Measurements from ENCODE around the gene LRRD1. TPM values are rescaled to one million over a fixed set of nuclear protein-coding genes. Genes with fewer than 3 reads are reported as not detected.

Gene LRRD1
- total and polyA plus RNA-seq, 9 of the 15 experiments (the other 6 are each of a cell fraction or from before 2014, with no cell fraction given): 0.07 to 0.15 TPM; not detected in 7

DNA sequence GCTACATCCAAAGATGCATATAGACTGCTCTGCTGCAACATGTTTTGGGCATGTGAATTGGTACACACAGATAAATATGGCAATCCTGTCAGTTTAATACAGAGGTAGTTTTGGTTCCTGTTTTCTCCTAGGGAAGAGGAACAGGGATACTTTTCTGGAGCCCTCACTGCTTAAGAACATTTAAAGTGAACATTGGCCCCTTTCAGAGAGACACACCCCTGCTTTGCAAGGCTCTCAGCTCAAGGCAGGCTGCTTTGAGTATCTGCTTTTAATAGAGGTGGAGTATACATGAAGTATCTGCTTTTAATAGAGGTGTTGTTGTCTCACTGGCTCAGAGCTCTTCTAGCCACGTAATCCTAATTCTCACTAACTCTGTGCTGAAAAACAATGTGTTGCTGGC, 83.6 kb downstream of the LRRD1 start:
- WGBS (ENCODE audit: insufficient coverage, low coverage, missing lambda C conversion rate): 100% methylated on average over 1 of the region's 1 CpG
- Histone ChIP-seq H3K4me2 (ENCODE audit: insufficient read depth, low read length) (no peak overlapping the region), H3K27ac (ENCODE audit: extremely low read depth, low read depth, low read length) (no peak overlapping the region), H3K79me2 (ENCODE audit: control insufficient read depth, insufficient read depth, low read length) (no peaks in the 10 kb centered on the region), H3K36me3 (ENCODE audit: control insufficient read depth, insufficient read depth, low read length) (peaks cover 61% of the 10 kb centered on the region), H3K4me3 (no peak overlapping the region), H4K20me1 (replicated peaks; ENCODE audit: control insufficient read depth, insufficient read depth, low read length) (no peaks in the 10 kb centered on the region), H3K9ac (ENCODE audit: insufficient read depth in 1 of 2, low read depth in 2 of 2, low read length in 2 of 2) (no peak overlapping the region), H2AFZ (ENCODE audit: low read depth, low read length) (no peak overlapping the region), H3K4me1 (replicated peaks in 1 of 2; ENCODE audit: control insufficient read depth in 2 of 2, insufficient read depth in 2 of 2, low read length in 2 of 2) (no peaks in the 10 kb centered on the region), H3K9me1 (ENCODE audit: control insufficient read depth, insufficient read depth, low read length) (no peaks in the 10 kb centered on the region), H3K27me3 (ENCODE audit: control insufficient read depth in 2 of 2, insufficient read depth in 2 of 2, low read length in 2 of 2) (no peaks in the 10 kb centered on the region), H3K9me3 (replicated peaks; ENCODE audit: control insufficient read depth, insufficient read depth, low read depth, low read length) (no peaks in the 10 kb centered on the region)
- no peak for DNase-seq (ENCODE audit: extremely low read depth in 1 of 4, low spot score in 3 of 4)
- no peak for FAIRE-seq
- intact Hi-C loops (cut with micrococcal nuclease): no loop called here
- TF ChIP-seq IFI16 (CRISPR knock-in tag; IDR thresholded peaks at IDR 0.05): no peak
- no peak for TF ChIP-seq DDX20 (tag; IDR thresholded peaks at IDR 0.05; ENCODE audit: low read depth)
- TF ChIP-seq NBN (IDR thresholded peaks at IDR 0.05; ENCODE audit: low read depth): no peak
- no peak for TF ChIP-seq NR2C1 (IDR thresholded peaks at IDR 0.05)
- TF ChIP-seq NR2C1 (tag; IDR thresholded peaks at IDR 0.05): no peak
- TF ChIP-seq, protein P1, sequence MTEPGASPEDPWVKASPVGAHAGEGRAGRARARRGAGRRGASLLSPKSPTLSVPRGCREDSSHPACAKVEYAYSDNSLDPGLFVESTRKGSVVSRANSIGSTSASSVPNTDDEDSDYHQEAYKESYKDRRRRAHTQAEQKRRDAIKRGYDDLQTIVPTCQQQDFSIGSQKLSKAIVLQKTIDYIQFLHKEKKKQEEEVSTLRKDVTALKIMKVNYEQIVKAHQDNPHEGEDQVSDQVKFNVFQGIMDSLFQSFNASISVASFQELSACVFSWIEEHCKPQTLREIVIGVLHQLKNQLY (CRISPR knock-in tag; conservative IDR thresholded peaks at IDR 0.05): no peak
- TF ChIP-seq GABPA (tag; conservative IDR thresholded peaks at IDR 0.05; ENCODE audit: low read depth): no peak
- TF ChIP-seq CHD1 (IDR thresholded peaks at IDR 0.05; ENCODE audit: low read length): no peak
- TF ChIP-seq ZNF408 (CRISPR knock-in tag; IDR thresholded peaks at IDR 0.05; ENCODE audit: low read depth): no peak
- no TSS peak for BruUV-seq (replicated peaks)
- CTCF ChIA-PET (ENCODE audit: low intra/inter-chr PET ratio): no interaction called here
- no peak for ATAC-seq
- POLR2A ChIA-PET: interaction anchor here (0.6 kb wide), 1 partner anchor 49 kb away, joined by 3 read pairs; no protein-coding TSS in a partner anchor
- in situ Hi-C loops (cut with MboI): no loop called here

Small RNAs within 50 kb of the gene (microRNA-seq; reads per million reads assigned to microRNA genes)
- gene MIR1285-1 (ENCODE audit: borderline microRNAs expressed): not detected

Small RNAs within 50 kb of the gene (small RNA-seq; reads per million reads assigned to genes)
- gene MIR1285-1: 0.51 reads per million, percentile 24 among the genes with 10 or more reads in this experiment
- gene RF00019: not detected

Other genes starting within 250 kb of the LRRD1 start
- gene AKAP9, start 238.3 kb downstream of the LRRD1 start, total RNA-seq (2014; rRNA removed): 37.6 and 47.1 TPM in 2 replicates
- gene AKAP9, start 238.3 kb downstream of the LRRD1 start, total RNA-seq (2014; rRNA removed; fragmentation: Illumina TruSeq; extraction: Trizol): 77.8 and 86.2 TPM in 2 replicates
- gene AKAP9, start 238.3 kb downstream of the LRRD1 start, total RNA-seq (2015; rRNA removed; fragmentation: Illumina TruSeq; extraction: Trizol): 73.8 and 80.9 TPM in 2 replicates
- 35.0 and 40.1 TPM in 2 replicates for gene AKAP9, start 238.3 kb downstream of the LRRD1 start, total RNA-seq (2021)
- gene AKAP9, start 238.3 kb downstream of the LRRD1 start, polyA plus RNA-seq (2011; rRNA removed): 33.9 and 46.3 TPM in 2 replicates
- gene AKAP9, start 238.3 kb downstream of the LRRD1 start, polyA plus RNA-seq (2014; fragmentation: Illumina TruSeq; extraction: Trizol): 31.6 and 36.1 TPM in 2 replicates
- gene AKAP9, start 238.3 kb downstream of the LRRD1 start, polyA plus RNA-seq (2014; fragmentation: Nextera tagmentation; extraction: Ambion mirVana): 10 to 100 TPM; 25.5 to 49.4 TPM
- 28.2 TPM in 2 replicates for gene AKAP9, start 238.3 kb downstream of the LRRD1 start, polyA plus RNA-seq (2014; rRNA removed)
- gene CYP51A1, start 44.7 kb downstream of the LRRD1 start, total RNA-seq (2014; rRNA removed): 87.0 and 92.0 TPM in 2 replicates
- 151 and 168 TPM in 2 replicates for gene CYP51A1, start 44.7 kb downstream of the LRRD1 start, total RNA-seq (2014; rRNA removed; fragmentation: Illumina TruSeq; extraction: Trizol)
- gene CYP51A1, start 44.7 kb downstream of the LRRD1 start, total RNA-seq (2015; rRNA removed; fragmentation: Illumina TruSeq; extraction: Trizol): 99.9 and 106 TPM in 2 replicates
- 107 and 109 TPM in 2 replicates for gene CYP51A1, start 44.7 kb downstream of the LRRD1 start, total RNA-seq (2021)
- 25.5 and 35.4 TPM in 2 replicates for gene CYP51A1, start 44.7 kb downstream of the LRRD1 start, polyA plus RNA-seq (2011; rRNA removed)
- 71.1 and 80.3 TPM in 2 replicates for gene CYP51A1, start 44.7 kb downstream of the LRRD1 start, polyA plus RNA-seq (2014; fragmentation: Illumina TruSeq; extraction: Trizol)
- 10 to 100 TPM; 41.8 to 42.2 TPM for gene CYP51A1, start 44.7 kb downstream of the LRRD1 start, polyA plus RNA-seq (2014; fragmentation: Nextera tagmentation; extraction: Ambion mirVana)
- 62.0 and 62.2 TPM in 2 replicates for gene CYP51A1, start 44.7 kb downstream of the LRRD1 start, polyA plus RNA-seq (2014; rRNA removed)
- 35.1 and 55.9 TPM in 2 replicates for gene KRIT1, start 66.8 kb upstream of the LRRD1 start, total RNA-seq (2014; rRNA removed)
- gene KRIT1, start 66.8 kb upstream of the LRRD1 start, total RNA-seq (2014; rRNA removed; fragmentation: Illumina TruSeq; extraction: Trizol): 71.6 and 80.8 TPM in 2 replicates
- gene KRIT1, start 66.8 kb upstream of the LRRD1 start, total RNA-seq (2015; rRNA removed; fragmentation: Illumina TruSeq; extraction: Trizol): 58.3 and 68.1 TPM in 2 replicates
- gene KRIT1, start 66.8 kb upstream of the LRRD1 start, total RNA-seq (2021): 32.8 and 37.9 TPM in 2 replicates
- gene KRIT1, start 66.8 kb upstream of the LRRD1 start, polyA plus RNA-seq (2011; rRNA removed): 65.8 and 81.4 TPM in 2 replicates
- 67.4 and 69.1 TPM in 2 replicates for gene KRIT1, start 66.8 kb upstream of the LRRD1 start, polyA plus RNA-seq (2014; fragmentation: Illumina TruSeq; extraction: Trizol)
- 10 to 100 TPM; 21.5 to 21.7 TPM for gene KRIT1, start 66.8 kb upstream of the LRRD1 start, polyA plus RNA-seq (2014; fragmentation: Nextera tagmentation; extraction: Ambion mirVana)
- 51.1 and 58.1 TPM in 2 replicates for gene KRIT1, start 66.8 kb upstream of the LRRD1 start, polyA plus RNA-seq (2014; rRNA removed)
- 8.7 and 12.9 TPM in 2 replicates for gene ANKIB1, start 66.8 kb upstream of the LRRD1 start, total RNA-seq (2014; rRNA removed)
- gene ANKIB1, start 66.8 kb upstream of the LRRD1 start, total RNA-seq (2014; rRNA removed; fragmentation: Illumina TruSeq; extraction: Trizol): 21.6 and 26.5 TPM in 2 replicates
- gene ANKIB1, start 66.8 kb upstream of the LRRD1 start, total RNA-seq (2015; rRNA removed; fragmentation: Illumina TruSeq; extraction: Trizol): 18.8 and 19.0 TPM in 2 replicates
- 18.9 and 20.0 TPM in 2 replicates for gene ANKIB1, start 66.8 kb upstream of the LRRD1 start, total RNA-seq (2021)
- 19.4 and 25.2 TPM in 2 replicates for gene ANKIB1, start 66.8 kb upstream of the LRRD1 start, polyA plus RNA-seq (2011; rRNA removed)
- gene ANKIB1, start 66.8 kb upstream of the LRRD1 start, polyA plus RNA-seq (2014; fragmentation: Illumina TruSeq; extraction: Trizol): 11.9 and 16.1 TPM in 2 replicates
- 1 to 10 TPM; 5.9 to 7.4 TPM for gene ANKIB1, start 66.8 kb upstream of the LRRD1 start, polyA plus RNA-seq (2014; fragmentation: Nextera tagmentation; extraction: Ambion mirVana)
- 10.0 and 11.6 TPM in 2 replicates for gene ANKIB1, start 66.8 kb upstream of the LRRD1 start, polyA plus RNA-seq (2014; rRNA removed)

All from K562 (cell line).